Measurements from ENCODE around the gene SLC17A9.

DNA sequence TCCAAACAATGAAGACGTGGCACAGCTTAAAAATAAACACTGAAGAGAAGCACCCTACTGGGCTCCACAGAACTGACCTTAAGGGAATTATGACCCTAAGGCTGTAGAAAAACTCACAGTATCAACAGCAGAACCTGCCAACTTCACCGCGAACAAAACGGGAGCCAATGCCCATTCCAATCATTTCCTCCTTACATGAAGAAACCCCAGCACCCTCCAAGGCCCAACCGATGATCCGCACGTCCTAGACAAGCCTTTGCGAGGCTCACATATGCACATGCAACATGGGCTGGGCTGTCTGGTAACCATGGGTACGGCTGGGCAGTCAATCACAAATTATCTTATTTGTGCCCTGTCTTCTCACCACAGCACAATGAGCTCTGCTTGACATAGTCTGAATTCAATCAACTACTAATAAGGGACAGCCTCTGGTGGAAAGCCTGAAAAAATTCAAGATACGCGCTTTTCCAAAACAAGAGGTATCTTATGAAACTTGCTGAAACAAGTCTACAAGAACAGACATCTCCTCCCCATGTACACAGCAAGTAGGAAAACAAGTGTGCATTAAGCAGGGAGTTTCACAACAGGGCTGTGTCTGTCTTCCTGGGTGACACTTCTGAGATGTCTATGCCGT, 27.9 kb upstream of the SLC17A9 start:
- TF ChIP-seq POLR2A (IDR thresholded peaks at IDR 0.05) (no peak), CTCF (IDR thresholded peaks at IDR 0.05) (no peak), POLR2AphosphoS5 (IDR thresholded peaks at IDR 0.05) (peak in 2 of 3 donors; percentile 5 to 29)
